ENCODE results near the gene NKD1.
A peak's percentile ranks its signal among the peaks of the same experiment; 100 is the strongest.

- TF ChIP-seq POLR2A (IDR thresholded peaks at IDR 0.05) (peak in 1 of 2 donors; percentile 53), CTCF (IDR thresholded peaks at IDR 0.05) (no peak)
Measured at GRCh38 chr16:50548125-50548908, at the start of gene NKD1.

Measured in vagina (tissue), 2 donors.